Limb (tissue), 2 donors: ENCODE measurements around the gene BTF3L4.
A peak's percentile ranks its signal among the peaks of the same experiment; 100 is the strongest.
"Not testable (repeated sequence)": the region's sequence is repeated elsewhere in the genome, so short reads cannot be mapped to it uniquely, and the experiment has no call there.

Experiments
- DNase-seq, 2 donors: peaks; one replicate each; pipeline ENCODE4 v3.0.0-alpha.2; 2016; ENCODE audit errors: extremely low spot score in 2 of 2

BTF3L4 gene

DNA sequence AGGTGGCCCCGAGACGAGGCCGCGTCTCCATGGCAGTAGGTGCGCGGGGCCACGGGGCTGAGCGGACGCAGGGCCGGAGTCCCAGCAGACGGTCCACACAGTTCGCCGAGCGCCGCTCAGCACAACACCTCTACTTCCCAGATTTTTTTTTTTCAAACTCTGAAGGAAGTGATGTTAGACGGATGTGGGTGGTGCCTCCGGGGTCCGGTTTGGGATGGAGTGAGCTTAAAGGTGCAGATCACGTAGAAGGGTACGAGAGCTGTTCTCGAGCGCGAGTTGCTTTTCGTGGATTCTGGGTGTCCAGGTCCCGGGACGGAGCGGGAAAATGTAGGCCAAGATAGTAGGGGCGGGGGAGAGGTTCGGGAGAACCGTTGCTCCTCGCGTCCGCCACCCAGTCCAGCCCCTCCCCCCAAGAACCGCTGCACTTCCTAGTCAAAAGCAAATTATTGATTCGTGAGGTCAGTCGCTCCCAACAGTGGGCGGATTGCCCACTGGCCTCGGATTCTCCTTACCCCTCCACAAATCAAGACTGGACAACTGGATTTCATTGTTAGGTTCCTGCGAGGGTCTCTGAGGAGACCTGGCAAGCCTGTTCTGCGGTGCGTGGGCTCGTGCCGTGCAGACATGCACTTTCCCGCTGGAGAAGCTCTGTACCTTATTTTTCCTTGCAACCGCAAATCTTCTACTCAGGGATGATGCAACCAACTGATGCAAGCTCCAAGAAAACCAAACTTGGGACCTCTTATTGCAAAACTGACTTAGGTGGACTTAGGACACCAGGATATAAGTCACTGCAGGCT, 829 bp upstream of the BTF3L4 start, which contains the start of gene TXNDC12:
TSS of gene TXNDC12 (minus strand) at position 126 of the 800 bp plus-strand sequence. CDS start at position 31, 95 bp downstream.
- DNase-seq: peak; percentile 87

DNA sequence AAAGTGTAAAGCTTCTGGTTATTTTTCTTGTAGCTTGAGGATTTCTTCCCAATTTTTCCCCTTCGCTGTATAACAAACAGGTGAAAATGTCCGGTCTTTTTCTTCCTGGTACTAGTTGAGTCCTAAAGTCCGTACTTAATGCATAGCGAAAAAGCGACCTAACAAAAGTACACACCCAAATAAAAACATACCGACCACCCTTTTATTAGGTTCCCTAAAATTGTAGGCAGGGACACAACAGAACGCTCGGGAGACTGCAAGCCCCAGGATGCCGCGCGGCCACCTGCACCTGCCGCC, 281 bp upstream of the BTF3L4 start:
- DNase-seq: no peak

DNA sequence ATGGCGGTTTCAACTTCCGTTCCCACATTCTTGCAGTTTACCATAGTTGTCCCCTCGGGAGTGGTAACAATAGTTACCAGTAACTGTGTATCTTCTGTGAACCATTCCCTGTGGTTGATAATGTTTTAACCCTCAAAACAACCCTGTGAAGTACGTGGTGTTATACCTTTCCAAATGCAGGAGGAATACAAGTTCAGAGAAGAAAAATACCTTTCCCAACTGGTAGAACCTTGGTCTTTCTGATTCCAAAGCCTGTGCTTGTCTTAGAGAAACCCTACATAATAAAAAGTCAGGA, 789 bp downstream of the BTF3L4 start:
- peak in 1 of 2 donors; percentile 8 for DNase-seq

DNA sequence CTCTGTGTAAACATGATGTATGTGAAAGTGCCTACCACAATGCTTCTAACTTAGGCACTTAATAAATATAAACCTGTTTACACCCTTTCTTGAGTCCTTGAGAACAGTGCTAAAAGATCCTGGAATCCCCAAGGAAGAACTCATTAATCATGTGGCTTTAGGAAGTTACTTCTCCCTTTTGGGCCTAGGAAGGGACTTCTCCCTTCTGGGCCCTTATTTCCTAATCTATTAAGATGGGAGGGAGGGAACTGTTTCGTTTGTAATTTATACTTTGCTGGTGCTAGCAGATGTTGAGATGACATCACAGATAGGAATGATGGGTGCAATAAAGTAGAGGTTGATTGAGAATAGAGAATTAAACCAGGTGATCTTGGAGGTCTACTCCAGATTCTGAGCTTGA, 1.2 kb downstream of the BTF3L4 start:
- DNase-seq: no peak

DNA sequence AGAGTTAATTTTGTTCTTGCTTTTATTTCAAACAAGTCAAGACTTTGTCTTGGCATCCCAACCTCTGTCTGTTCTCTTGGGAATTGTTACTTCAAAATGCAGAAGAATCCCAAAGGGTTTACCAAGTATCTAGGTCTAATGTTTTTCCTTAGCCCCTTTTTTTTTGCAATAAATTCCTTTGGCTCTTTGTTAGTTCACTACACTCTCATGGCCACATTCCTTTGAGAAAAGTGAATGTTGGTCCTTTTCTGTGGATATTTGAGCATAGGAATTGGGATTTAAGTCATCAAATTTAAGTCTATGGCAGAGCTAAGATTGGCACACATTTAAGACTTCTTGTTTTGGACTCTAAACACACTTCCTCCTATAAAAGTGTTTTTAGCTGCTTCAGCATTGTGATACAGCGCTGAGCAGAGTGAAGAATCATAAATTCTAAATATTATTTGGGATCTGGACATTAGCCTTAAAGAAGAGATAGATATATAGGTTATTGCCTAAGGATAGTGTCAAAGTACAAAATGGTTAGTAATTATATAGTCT, 1.9 kb downstream of the BTF3L4 start:
- no peak for DNase-seq

DNA sequence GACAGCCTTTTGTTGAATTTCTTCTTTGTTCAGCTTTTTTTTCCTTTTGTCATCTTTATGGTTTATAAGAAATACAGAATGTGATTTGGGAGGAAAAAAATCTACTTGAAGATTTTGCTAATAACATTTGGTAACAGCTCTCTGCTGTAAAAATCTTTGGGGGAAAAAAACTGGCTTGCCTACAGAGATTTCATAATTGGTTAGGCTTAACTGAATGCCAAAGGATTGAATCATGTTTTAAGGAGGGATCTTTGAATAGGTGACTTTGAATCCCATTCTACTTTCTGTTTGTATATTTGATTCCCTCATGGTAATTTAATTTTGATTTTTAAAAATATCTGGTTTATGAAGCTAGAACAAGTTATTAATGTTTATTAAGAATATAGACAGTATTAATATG, 3.2 kb downstream of the BTF3L4 start:
- DNase-seq: no peak

DNA sequence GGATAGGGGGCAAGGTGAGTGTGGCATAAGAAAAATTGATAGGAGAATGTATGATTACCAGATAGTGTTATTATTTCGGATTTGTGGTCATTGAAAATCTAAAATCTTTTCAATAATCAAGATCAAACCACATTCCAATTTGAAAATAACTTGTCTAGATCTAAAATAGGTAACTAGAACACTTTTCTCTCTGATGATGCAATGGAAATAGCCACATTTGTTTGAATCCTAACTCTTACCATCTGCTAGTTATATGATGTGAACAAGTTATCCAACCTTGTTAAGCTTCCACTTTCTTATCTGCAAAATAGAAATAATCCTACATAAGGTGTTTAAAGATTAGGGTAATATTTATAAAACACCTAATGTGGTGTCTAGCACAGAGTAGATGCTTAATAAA, 3.8 kb downstream of the BTF3L4 start:
- DNase-seq: no peak

DNA sequence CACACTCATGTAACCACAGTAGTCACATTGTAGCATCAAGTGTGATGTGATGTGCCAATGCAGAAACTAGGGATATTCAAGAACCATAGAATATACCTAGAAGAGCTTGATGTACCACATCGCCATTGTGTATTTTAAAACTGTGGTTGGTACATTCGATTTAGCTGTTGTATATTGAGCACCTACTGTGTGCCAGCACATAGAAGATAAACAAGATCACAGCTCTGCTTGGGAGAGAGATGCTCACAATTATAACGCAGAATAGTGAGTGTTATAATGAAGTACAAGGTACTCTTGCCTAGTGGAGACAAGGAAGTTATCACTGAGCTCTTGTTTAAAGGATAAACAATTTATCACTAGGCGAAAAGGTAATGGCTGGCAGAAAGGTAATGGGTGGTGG, 4.7 kb downstream of the BTF3L4 start:
- DNase-seq: no peak

DNA sequence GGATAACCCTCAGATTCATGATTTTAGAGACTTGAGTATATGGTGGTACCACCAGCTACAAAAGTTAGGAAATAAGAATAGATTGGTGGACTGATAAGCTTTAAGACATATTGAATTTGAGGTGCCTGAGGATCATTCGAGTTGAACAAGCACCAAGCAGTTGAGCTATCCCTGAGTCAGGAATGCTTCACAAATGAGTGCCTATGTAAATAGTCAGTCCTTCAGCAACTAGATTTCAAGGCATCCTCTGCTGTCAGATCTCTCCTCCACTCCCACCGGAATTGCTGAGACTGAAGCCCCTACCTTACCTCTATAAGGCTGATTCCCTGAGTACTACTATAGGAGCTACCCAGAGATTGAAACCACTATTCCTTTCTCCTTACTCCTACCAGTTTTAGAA, 7.1 kb downstream of the BTF3L4 start:
- DNase-seq: no peak

DNA sequence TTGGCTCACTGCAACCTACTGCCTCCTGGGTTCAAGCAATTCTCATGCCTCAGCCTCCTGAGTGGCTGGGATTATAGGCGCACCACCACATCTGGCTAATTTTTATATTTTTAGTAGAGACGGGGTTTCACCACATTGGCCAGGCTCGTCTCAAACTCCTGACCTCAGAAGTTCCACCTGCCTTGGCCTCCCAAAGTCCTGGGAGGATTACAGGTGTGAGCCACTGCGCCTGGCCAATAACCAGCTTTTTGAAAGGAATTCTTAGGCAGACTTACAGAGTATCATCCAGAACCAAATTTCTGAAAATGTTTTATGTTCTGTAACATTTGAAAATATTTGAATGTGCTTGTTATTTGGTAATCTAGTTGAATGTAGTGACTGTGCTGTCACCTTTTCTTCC, 14.6 kb downstream of the BTF3L4 start:
- no peak for DNase-seq

DNA sequence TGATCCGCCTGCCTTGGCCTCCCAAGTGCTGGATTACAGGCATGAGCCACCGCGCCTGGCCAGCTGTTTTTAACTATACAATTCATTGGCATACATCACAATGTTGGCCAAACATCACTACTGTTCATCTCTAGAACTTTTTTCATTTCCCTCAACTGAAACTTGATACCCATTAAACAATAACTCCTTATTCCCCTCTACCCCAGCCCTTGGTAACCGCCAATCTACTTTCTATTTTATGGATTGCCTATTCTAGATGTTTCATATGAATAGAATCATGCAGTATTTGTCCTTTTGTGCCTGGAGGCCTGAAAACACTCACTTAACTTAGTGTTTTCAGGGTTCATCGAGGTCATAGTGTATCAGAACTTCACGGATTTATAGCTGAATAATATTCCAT, 16.2 kb downstream of the BTF3L4 start:
- DNase-seq: no peak

DNA sequence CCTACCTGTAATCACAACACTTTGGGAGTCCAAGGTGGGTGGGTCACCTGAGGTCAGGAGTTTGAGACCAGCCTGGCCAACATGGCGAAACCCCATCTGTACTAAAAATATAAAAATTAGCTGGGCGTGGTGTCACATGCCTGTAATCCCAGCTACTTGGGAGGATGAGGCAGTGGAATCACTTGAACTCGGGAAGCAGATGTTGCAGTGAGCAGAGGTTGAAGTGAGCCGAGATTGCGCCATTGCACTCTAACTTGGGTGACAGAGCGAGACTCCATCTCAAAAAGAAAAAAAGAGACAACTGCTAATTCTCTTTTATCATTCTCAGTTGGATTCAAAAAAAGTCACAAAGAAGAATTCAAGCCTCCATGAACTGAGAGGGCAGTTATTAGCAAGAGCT, 21.2 kb downstream of the BTF3L4 start:
- DNase-seq: not testable (repeated sequence)

DNA sequence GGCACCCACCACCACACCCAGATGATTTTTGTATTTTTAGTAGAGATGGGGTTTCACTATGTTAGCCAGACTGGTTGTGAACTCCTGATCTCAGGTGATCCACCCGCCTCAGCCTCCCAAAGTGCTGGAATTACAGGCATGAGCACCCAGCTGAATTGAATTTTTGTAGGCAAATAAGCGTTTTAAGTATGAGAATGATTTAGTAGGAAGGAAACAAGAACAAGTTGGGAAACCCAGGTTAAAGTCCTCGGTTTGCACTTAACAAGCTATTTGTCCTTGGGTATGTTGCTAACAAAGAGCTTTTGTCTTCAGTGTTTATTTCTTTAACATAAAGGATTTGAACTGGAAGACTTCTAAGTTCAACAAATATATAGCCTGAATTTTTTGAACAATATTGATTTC, 23.9 kb downstream of the BTF3L4 start:
- no peak for DNase-seq

DNA sequence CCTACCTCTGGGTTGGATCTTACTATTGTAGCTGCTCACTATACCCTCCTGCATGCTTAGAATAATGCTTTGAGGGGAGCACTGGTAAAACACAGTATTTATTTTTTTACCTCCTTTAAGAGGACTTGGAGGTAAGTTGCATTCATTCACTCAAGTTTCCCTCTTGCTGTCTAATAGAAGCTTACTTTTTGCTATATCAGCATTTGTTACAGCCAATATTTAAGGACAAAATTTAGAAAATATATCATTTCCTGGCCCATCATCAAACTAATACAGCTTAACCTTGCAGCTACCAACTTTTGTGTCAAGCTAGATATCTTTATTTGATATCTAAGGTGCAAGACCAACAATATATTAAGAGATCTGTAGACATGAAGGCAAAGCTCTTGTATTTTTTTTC, 31.8 kb downstream of the BTF3L4 start:
- not testable (repeated sequence) for DNase-seq

DNA sequence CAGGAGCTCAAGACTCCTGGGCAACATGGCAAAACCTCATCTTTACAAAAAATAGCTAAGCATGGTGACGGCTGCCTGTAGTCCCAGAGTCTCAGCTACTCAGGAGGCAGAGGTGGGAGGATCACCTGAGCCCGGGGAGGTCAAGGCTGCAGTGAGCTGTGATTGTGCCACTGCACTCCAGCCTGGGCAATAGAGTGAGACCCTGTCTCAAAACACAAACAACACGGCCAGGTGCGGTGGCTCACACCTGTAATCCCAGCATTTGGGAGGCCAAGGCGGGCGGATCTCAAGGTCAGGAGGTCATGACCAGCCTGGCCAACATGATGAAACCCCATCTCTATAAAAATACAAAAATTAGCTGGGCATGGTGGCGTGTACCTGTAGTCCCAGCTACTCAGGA, 38.2 kb downstream of the BTF3L4 start:
- not testable (repeated sequence) for DNase-seq

DNA sequence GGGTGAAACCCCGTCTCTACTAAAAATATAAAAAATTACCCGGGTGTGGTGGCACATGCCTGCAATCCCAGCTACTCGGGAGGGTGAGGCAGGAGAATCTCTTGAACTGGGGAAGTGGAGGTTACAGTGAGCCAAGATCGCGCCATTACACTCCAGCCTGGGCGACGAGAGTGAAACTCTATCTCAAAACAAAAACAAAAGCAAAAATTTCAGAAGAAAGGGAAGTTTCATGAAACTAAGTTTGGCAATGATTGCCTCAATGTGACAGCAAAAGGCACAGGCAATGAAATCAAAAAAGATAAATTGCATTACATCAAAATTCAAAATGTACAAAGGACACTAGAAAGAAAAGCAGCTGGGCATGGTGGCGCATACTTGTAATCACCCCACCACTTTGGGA, 40.1 kb downstream of the BTF3L4 start:
- no peak for DNase-seq

DNA sequence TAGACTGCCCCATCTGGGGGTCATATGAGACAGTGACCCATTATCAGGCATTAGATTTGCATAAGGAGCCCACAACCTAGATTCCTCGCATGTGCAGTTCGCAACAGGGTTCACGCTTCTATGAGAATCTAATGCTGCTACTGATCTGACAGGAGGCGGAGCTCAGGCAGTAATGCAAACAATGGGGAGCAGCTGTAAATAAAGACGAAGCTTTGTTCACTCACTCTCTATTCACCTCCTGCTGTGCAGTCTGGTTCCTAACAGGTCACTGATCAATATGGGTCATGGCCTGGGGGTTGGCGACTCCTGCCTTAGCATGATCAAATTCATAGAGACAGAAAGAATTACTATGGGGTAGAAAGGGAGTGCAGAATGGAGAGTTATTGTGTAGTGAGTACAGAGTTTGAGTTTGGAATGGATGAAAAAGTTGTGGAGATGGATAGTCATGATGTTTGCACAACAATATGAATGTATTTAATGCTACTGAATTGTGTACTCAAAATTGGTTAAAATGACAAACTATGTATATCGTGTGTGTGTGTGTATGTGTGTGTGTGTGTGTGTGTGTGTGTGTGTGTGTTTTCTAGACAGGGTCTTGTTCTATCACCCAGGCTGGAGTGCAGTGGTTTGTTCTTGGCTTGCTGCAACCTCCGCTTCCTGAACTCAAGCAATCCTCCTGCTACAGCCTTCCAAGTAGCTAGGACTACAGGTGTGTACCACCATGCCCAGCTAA, 42.2 kb downstream of the BTF3L4 start:
- no peak for DNase-seq

DNA sequence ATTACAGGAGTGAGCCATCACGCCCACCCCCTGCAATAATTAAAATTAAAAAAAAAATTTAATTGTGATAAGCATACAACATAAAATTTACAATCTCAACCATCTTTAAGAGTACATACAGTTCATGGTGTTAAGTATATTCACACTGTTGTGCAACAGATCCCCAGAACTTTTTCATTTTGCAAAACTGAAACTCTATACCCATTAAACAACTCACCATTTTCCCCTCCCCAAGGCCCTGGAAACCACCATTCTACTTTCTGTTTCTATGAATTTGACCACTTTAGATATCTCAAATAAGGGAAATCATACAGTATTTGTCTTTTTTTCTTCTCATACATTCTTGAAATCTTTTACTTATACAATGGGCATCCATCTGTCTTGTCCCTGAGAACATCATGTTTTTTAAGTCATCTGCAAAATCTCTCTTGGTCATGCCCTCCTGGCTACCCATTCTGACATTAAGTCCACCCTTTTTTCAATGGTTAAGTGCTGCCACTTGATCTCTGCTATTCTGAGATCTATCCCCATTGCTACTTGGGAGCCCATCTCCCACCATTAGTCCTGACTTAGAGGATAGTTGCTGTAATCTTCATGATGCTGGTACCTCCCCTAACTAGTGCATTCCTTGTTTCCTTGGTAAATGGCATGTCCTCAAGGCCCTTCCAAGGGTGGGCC, 46.4 kb downstream of the BTF3L4 start:
- no peak for DNase-seq

DNA sequence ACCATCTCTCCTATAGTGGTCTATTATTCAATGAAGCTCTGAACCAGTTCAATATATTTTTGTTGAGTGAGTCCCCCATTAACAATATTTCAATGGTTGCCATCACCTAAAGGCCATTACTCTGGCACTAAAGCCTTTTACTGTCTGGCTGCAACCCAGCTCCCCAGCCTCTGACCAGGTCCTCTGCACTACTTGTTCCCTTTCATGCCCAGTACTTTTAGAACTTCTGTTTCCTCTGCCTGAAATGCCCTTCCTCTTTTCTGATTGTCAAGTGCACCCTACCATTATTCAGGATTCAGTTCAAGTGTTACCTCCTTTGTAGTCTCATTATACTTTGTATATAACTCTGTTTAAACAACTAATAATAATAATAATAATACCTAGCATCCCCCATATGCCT, 55.4 kb downstream of the BTF3L4 start:
- no peak for DNase-seq

DNA sequence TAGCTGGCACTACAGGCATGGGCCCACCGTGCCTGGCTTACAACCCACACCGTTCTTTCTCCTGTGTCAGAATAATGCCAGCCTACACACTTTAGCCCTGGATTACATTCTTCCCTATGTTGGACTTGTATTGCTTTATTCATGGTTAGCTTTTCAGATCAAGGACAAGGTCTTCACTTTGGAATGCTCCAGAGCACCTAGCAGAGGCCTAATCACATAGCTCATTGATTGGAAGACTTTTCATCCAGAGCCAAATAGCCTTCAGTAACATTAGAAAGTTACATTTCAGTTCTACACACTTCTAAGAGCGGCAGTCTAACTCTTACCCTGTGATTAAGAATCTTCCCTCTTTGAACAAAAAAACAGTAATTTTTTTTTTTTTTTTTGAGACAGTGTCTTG, 56.4 kb downstream of the BTF3L4 start:
- DNase-seq: no peak

DNA sequence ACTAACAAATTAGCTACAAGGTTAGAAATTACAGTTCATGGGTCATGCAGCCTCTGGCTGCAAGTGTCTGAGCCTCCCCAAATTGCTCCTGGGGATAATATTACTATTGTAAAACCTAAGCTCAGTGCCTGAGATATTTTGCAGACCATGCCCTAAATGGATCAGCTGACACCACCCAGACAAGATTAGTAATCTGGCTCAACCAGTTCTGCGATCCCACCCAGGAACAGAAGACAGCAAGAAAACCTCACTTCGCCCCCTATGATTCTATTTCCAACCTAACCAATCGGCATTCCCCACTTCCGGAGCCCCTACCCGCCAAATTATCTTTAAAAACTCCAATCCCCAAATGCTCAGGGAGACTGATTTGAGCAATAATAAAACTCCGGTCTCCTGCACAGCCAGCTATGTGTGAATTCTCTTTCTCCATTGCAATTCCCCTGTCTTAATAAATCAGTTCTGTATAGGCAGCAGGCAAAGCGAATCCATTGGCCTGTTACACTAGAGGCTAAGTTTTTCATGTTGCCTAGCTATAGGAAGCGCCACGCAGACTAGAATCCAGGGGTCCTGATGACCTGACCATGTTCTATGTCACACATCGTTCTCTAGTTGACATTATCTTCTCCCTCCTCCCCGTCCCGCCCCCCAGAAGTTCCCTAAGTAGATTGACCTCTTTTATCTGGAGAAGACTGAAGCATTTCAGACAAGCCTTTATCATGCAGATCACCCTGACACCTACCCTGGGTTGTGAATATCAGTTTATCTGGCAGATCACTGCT, 63.4 kb downstream of the BTF3L4 start:
- DNase-seq: no peak

DNA sequence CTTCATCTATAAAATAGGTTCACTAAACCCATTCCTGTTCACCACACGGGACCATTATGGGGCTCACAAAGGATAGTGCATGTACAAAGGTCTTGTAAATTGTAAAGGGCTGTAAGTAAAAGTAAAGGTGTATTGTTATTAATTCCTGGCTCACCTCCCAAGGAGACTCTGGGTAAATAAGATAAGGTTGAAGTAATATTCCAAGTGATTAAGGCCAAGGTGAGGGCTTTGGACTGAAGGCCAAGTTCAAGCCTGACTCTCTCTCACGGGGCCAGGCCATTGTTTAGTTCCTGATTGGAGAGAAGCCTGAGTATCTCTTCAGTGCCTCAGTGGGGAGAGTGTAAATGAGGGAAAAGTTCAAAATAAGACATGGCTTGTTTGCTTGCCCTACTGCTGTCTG, 66.3 kb downstream of the BTF3L4 start:
- no peak for DNase-seq
